Panc1 (cell line): ENCODE data around the gene INPP5E.

Experiments used
- CTCF ChIP-seq: fragments of 450-650 bp; IDR thresholded peaks from 2 replicates; pipeline ENCODE4 v1.5.1; 2017; ENCODE audit warnings: mild to moderate bottlenecking
- POLR2AphosphoS5 ChIP-seq: IDR thresholded peaks from 2 replicates; pipeline ENCODE4 v1.6.1; 2012; ENCODE audit warnings: mild to moderate bottlenecking, low read depth, low read length, moderate library complexity
- REST ChIP-seq, 2 experiments: IDR thresholded peaks; 2 replicates each; pipeline ENCODE4 v1.6.1; 2011 to 2012; ENCODE audit warnings: low read depth in 2 of 2, control low read depth in 1 of 2, low read length in 1 of 2, mild to moderate bottlenecking in 1 of 2, moderate library complexity in 1 of 2; ENCODE audit not compliant: insufficient read depth in 1 of 2

GRCh38 chr9:136409557-136410455 is 29.8 kb downstream of the INPP5E start:
- TF ChIP-seq CTCF (no peak), REST (IDR thresholded peaks at IDR 0.05; ENCODE audit: insufficient read depth in 1 of 2, low read depth in 2 of 2, low read length in 1 of 2) (no peak), POLR2AphosphoS5 (no peak)
